ENCODE results near the gene SCN2A. TPM values are rescaled to one million over a fixed set of nuclear protein-coding genes. Genes with fewer than 3 reads are reported as not detected.

SCN2A gene
- total RNA-seq, 1 experiment from 2014 or later = 0.15 TPM

DNA sequence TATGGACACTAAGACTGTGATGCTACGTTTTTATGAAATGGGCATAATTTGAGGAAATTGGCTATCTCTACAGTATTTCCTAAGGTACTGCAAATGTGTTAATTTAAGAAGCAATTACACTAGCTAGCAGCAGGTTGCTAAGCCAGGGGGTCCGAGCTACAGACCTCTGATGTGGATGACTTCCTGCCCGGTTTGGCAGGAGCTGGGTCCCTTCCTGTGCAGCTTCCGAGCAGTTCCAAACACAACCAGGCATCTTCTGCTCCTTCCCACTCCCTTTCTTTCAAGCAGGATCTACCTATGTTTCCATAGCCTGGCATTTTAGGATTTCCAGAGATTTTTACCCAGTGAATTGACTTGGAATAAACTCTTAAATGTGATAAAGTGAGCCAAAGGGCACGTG is 55.7 kb downstream of the SCN2A start:
- POLR2A ChIA-PET (ENCODE audit: unreplicated experiment) = no interaction called here
- H4K20me1 ChIP-seq (ENCODE audit: insufficient read depth) = no peaks in the 10 kb centered on the region
- H3K79me2 ChIP-seq (ENCODE audit: low read depth) = no peaks in the 10 kb centered on the region
- no peaks in the 10 kb centered on the region for H3K9me2 ChIP-seq (ENCODE audit: insufficient read depth)
- TF ChIP-seq EZH2 (IDR thresholded peaks at IDR 0.05; ENCODE audit: low read depth) = no peak
- TF ChIP-seq, protein P1, sequence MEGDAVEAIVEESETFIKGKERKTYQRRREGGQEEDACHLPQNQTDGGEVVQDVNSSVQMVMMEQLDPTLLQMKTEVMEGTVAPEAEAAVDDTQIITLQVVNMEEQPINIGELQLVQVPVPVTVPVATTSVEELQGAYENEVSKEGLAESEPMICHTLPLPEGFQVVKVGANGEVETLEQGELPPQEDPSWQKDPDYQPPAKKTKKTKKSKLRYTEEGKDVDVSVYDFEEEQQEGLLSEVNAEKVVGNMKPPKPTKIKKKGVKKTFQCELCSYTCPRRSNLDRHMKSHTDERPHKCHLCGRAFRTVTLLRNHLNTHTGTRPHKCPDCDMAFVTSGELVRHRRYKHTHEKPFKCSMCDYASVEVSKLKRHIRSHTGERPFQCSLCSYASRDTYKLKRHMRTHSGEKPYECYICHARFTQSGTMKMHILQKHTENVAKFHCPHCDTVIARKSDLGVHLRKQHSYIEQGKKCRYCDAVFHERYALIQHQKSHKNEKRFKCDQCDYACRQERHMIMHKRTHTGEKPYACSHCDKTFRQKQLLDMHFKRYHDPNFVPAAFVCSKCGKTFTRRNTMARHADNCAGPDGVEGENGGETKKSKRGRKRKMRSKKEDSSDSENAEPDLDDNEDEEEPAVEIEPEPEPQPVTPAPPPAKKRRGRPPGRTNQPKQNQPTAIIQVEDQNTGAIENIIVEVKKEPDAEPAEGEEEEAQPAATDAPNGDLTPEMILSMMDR (conservative IDR thresholded peaks at IDR 0.05) = no peak
- no peak overlapping the region for H2AFZ ChIP-seq
- H3K27me3 ChIP-seq (ENCODE audit: insufficient read depth, low read depth) = no peaks in the 10 kb centered on the region
- H3K4me1 ChIP-seq (replicated peaks; ENCODE audit: insufficient read depth) = no peaks in the 10 kb centered on the region
- no TSS peak for BruUV-seq (replicated peaks)
- CTCF ChIA-PET = no interaction called here
- H3F3A ChIP-seq (ENCODE audit: insufficient read depth, low read depth) = no peaks in the 10 kb centered on the region
- H3K4me2 ChIP-seq = no peak overlapping the region
- DNase-seq = no peak
- no peaks in the 10 kb centered on the region for H3K9me3 ChIP-seq (ENCODE audit: insufficient read depth, low read depth)
- H3K27ac ChIP-seq = no peak overlapping the region
- no peaks in the 10 kb centered on the region for H3K36me3 ChIP-seq (ENCODE audit: low read depth)
- H3K4me3 ChIP-seq = no peak overlapping the region
- intact Hi-C loops (cut with micrococcal nuclease; ENCODE audit: unreplicated experiment) = no loop called here

DNA sequence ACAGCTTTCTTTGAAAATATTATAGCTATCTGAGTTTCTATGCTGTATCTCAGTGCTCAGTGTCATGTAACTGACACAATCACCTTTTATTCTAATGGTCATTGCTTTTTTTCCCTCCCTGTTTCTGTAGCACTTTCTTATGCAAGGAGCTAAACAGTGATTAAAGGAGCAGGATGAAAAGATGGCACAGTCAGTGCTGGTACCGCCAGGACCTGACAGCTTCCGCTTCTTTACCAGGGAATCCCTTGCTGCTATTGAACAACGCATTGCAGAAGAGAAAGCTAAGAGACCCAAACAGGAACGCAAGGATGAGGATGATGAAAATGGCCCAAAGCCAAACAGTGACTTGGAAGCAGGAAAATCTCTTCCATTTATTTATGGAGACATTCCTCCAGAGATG is 56.4 kb downstream of the SCN2A start:
- CTCF ChIA-PET = no interaction called here
- POLR2A ChIA-PET (ENCODE audit: unreplicated experiment) = no interaction called here
- Histone ChIP-seq H3K36me3 (ENCODE audit: low read depth) (no peaks in the 10 kb centered on the region), H3K4me2 (no peak overlapping the region), H3K27me3 (ENCODE audit: insufficient read depth, low read depth) (no peaks in the 10 kb centered on the region), H3K4me1 (replicated peaks; ENCODE audit: insufficient read depth) (no peaks in the 10 kb centered on the region), H3K9me2 (ENCODE audit: insufficient read depth) (no peaks in the 10 kb centered on the region), H3K4me3 (no peak overlapping the region), H2AFZ (no peak overlapping the region), H3K79me2 (ENCODE audit: low read depth) (no peaks in the 10 kb centered on the region), H3K9me3 (ENCODE audit: insufficient read depth, low read depth) (no peaks in the 10 kb centered on the region), H3F3A (ENCODE audit: insufficient read depth, low read depth) (no peaks in the 10 kb centered on the region), H3K27ac (no peak overlapping the region), H4K20me1 (ENCODE audit: insufficient read depth) (no peaks in the 10 kb centered on the region)
- no peak for DNase-seq
- TF ChIP-seq EZH2 (IDR thresholded peaks at IDR 0.05; ENCODE audit: low read depth) = no peak
- TF ChIP-seq, protein P1 (conservative IDR thresholded peaks at IDR 0.05) = no peak
- BruUV-seq (replicated peaks) = no TSS peak
- intact Hi-C loops (cut with micrococcal nuclease; ENCODE audit: unreplicated experiment) = no loop called here

DNA sequence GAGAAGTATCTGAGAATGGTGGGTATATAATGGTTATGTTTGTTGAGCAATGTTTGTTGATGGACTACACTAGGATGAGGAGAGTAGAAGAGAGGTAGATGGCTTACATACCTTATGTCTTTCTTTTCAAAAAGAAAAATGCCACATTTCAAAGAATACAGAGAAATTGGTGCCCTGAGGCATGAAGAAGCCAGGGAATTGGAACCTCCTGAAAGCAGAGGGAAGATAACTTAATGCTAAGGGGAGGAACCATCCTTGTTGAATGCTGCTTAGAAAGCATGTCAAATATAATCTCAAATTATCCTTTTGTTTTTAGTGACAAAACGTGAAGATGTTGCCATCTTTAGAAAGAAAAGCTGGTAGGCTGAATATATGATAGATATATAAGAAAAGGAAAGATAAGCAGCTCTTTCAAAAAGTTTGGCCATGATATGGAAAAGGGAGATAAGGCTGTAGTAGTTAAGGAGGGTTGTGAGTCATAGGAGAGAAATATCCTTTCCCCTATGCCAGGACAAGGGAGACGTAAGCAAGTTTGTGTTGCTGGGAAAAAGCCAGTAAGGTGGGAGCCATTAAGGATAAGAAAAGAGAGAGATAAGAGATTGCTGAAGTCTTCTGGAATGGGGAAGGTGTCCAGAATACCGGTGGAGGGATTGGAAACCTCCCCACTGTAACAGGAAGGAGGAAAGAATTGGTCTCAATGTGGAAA is 66.3 kb downstream of the SCN2A start:
- Histone ChIP-seq H4K20me1 (ENCODE audit: insufficient read depth) (no peaks in the 10 kb centered on the region), H3K4me1 (replicated peaks; ENCODE audit: insufficient read depth) (no peaks in the 10 kb centered on the region), H3K27me3 (ENCODE audit: insufficient read depth, low read depth) (no peaks in the 10 kb centered on the region), H3K9me3 (ENCODE audit: insufficient read depth, low read depth) (no peaks in the 10 kb centered on the region), H3K36me3 (ENCODE audit: low read depth) (no peaks in the 10 kb centered on the region), H3K79me2 (ENCODE audit: low read depth) (no peaks in the 10 kb centered on the region), H3K4me3 (no peak overlapping the region), H3F3A (ENCODE audit: insufficient read depth, low read depth) (no peaks in the 10 kb centered on the region), H3K9me2 (ENCODE audit: insufficient read depth) (no peaks in the 10 kb centered on the region), H2AFZ (no peak overlapping the region), H3K27ac (no peak overlapping the region), H3K4me2 (no peak overlapping the region)
- BruUV-seq (replicated peaks) = no TSS peak
- TF ChIP-seq, protein P1 (conservative IDR thresholded peaks at IDR 0.05) = no peak
- no peak for TF ChIP-seq EZH2 (IDR thresholded peaks at IDR 0.05; ENCODE audit: low read depth)
- no peak for DNase-seq
- POLR2A ChIA-PET (ENCODE audit: unreplicated experiment) = no interaction called here
- CTCF ChIA-PET = no interaction called here
- intact Hi-C loops (cut with micrococcal nuclease; ENCODE audit: unreplicated experiment) = loop anchor here (10.0 kb wide), 2 partner anchors 61 to 291 kb away; no protein-coding TSS in a partner anchor
